Spleen (tissue), 7 donors: ENCODE results near the gene CLASP1.

Experiments used
- CTCF ChIP-seq, 11 experiments: fragments of 200-600 bp in 7 of 11; fragments of 450-650 bp in 4 of 11; sonication (generic) in 4 of 11; IDR thresholded peaks in 8 of 11; conservative IDR thresholded peaks in 3 of 11; 1 replicate in 7 of 11; 2 replicates in 4 of 11; pipeline versions ENCODE4 v1.4.0 to v1.8.0; 2016 to 2021; ENCODE audit warnings: antibody characterized with exemption in 11 of 11, inconsistent platforms in 4 of 11, mild to moderate bottlenecking in 1 of 11
- POLR2A ChIP-seq, 3 donors: fragments of 450-650 bp; IDR thresholded peaks; one replicate each; pipeline ENCODE4 v1.5.1; 2017; ENCODE audit warnings: antibody characterized with exemption in 3 of 3, mild to moderate bottlenecking in 1 of 3
- donor health status: DM: no; HTN: no; CAD: no; lungs with moderate emphysema.
- donor health status: DM: no; HTN: no; CAD: no.
- donor health status: DM: no; HTN: no; CAD: no.

GRCh38 chr2:121541495-121541894 lies 107.8 kb downstream of the CLASP1 start:
- TF ChIP-seq CTCF (IDR thresholded peaks at IDR 0.05 in 8 of 11, conservative IDR thresholded peaks at IDR 0.05 in 3 of 11) (no peak), POLR2A (IDR thresholded peaks at IDR 0.05) (no peak)
